Measurements from ENCODE around the gene HOMER3.
"Not testable (repeated sequence)": the region's sequence is repeated elsewhere in the genome, so short reads cannot be mapped to it uniquely, and the experiment has no call there.

The HOMER3 gene

GRCh38 chr19:18932216-18932841 is 8.7 kb downstream of the HOMER3 start:
- Histone ChIP-seq H3K36me3 (ENCODE audit: control insufficient read depth, insufficient read depth, low read length) (no peaks in the 10 kb centered on the region), H3K9me3 (ENCODE audit: control insufficient read depth, low read length) (no peaks in the 10 kb centered on the region), H3K27me3 (ENCODE audit: control insufficient read depth, insufficient read depth, low read length) (no peaks in the 10 kb centered on the region), H3K4me3 (ENCODE audit: low read length) (no peak overlapping the region), H3K9ac (ENCODE audit: low read length) (no peak overlapping the region), H3K4me1 (ENCODE audit: control insufficient read depth, insufficient read depth, low read length) (peaks cover 5% of the 10 kb centered on the region)

- Histone ChIP-seq H3K36me3 (ENCODE audit: control insufficient read depth, insufficient read depth, low read length) (no peaks in the 10 kb centered on the region), H3K4me3 (ENCODE audit: low read length) (no peak overlapping the region), H3K4me1 (ENCODE audit: control insufficient read depth, insufficient read depth, low read length) (peaks cover 5% of the 10 kb centered on the region), H3K9me3 (ENCODE audit: control insufficient read depth, low read length) (no peaks in the 10 kb centered on the region), H3K9ac (ENCODE audit: low read length) (no peak overlapping the region), H3K27me3 (ENCODE audit: control insufficient read depth, insufficient read depth, low read length) (no peaks in the 10 kb centered on the region)
Observed at GRCh38 chr19:18931316-18932162, 9.5 kb downstream of the HOMER3 start.

- Histone ChIP-seq H3K9me3 (ENCODE audit: control insufficient read depth, low read length) (no peaks in the 10 kb centered on the region), H3K4me1 (ENCODE audit: control insufficient read depth, insufficient read depth, low read length) (peaks cover 5% of the 10 kb centered on the region), H3K9ac (ENCODE audit: low read length) (no peak overlapping the region), H3K27me3 (ENCODE audit: control insufficient read depth, insufficient read depth, low read length) (no peaks in the 10 kb centered on the region), H3K4me3 (ENCODE audit: low read length) (no peak overlapping the region), H3K36me3 (ENCODE audit: control insufficient read depth, insufficient read depth, low read length) (no peaks in the 10 kb centered on the region)
Observed at GRCh38 chr19:18929311-18929710, 11.7 kb downstream of the HOMER3 start.

- H3K4me3 ChIP-seq (ENCODE audit: low read length) = no peak overlapping the region
- H3K9me3 ChIP-seq (ENCODE audit: control insufficient read depth, low read length) = no peaks in the 10 kb centered on the region
- peaks cover 5% of the 10 kb centered on the region for H3K4me1 ChIP-seq (ENCODE audit: control insufficient read depth, insufficient read depth, low read length)
- H3K27me3 ChIP-seq (ENCODE audit: control insufficient read depth, insufficient read depth, low read length) = no peaks in the 10 kb centered on the region
- no peak overlapping the region for H3K9ac ChIP-seq (ENCODE audit: low read length)
- H3K36me3 ChIP-seq (ENCODE audit: control insufficient read depth, insufficient read depth, low read length) = no peaks in the 10 kb centered on the region
Observed at GRCh38 chr19:18928018-18928805, 12.8 kb downstream of the HOMER3 start.

GRCh38 chr19:18924684-18925213 is 16.3 kb downstream of the HOMER3 start:
- no peaks in the 10 kb centered on the region for H3K27me3 ChIP-seq (ENCODE audit: control insufficient read depth, insufficient read depth, low read length)
- peaks cover 8% of the 10 kb centered on the region for H3K36me3 ChIP-seq (ENCODE audit: control insufficient read depth, insufficient read depth, low read length)
- H3K9me3 ChIP-seq (ENCODE audit: control insufficient read depth, low read length) = no peaks in the 10 kb centered on the region
- peaks cover 9% of the 10 kb centered on the region for H3K4me1 ChIP-seq (ENCODE audit: control insufficient read depth, insufficient read depth, low read length)
- H3K9ac ChIP-seq (ENCODE audit: low read length) = no peak overlapping the region
- no peak overlapping the region for H3K4me3 ChIP-seq (ENCODE audit: low read length)

GRCh38 chr19:18922228-18922985 is 18.6 kb downstream of the HOMER3 start:
- Histone ChIP-seq H3K36me3 (ENCODE audit: control insufficient read depth, insufficient read depth, low read length) (peaks cover 8% of the 10 kb centered on the region), H3K9ac (ENCODE audit: low read length) (no peak overlapping the region), H3K4me1 (ENCODE audit: control insufficient read depth, insufficient read depth, low read length) (peaks cover 13% of the 10 kb centered on the region), H3K9me3 (ENCODE audit: control insufficient read depth, low read length) (no peaks in the 10 kb centered on the region), H3K27me3 (ENCODE audit: control insufficient read depth, insufficient read depth, low read length) (no peaks in the 10 kb centered on the region), H3K4me3 (ENCODE audit: low read length) (no peak overlapping the region)

GRCh38 chr19:18921593-18921992 is 19.4 kb downstream of the HOMER3 start:
- H3K4me3 ChIP-seq (ENCODE audit: low read length) = no peak overlapping the region
- no peaks in the 10 kb centered on the region for H3K27me3 ChIP-seq (ENCODE audit: control insufficient read depth, insufficient read depth, low read length)
- H3K36me3 ChIP-seq (ENCODE audit: control insufficient read depth, insufficient read depth, low read length) = peaks cover 8% of the 10 kb centered on the region

GRCh38 chr19:18920400-18920799 is 20.6 kb downstream of the HOMER3 start:
- peak overlapping the region; percentile 95 for H3K4me3 ChIP-seq (ENCODE audit: low read length)
- H3K36me3 ChIP-seq (ENCODE audit: control insufficient read depth, insufficient read depth, low read length) = peaks cover 8% of the 10 kb centered on the region
- no peaks in the 10 kb centered on the region for H3K9me3 ChIP-seq (ENCODE audit: control insufficient read depth, low read length)
- no peaks in the 10 kb centered on the region for H3K27me3 ChIP-seq (ENCODE audit: control insufficient read depth, insufficient read depth, low read length)
- H3K4me1 ChIP-seq (ENCODE audit: control insufficient read depth, insufficient read depth, low read length) = peaks cover 15% of the 10 kb centered on the region
- H3K9ac ChIP-seq (ENCODE audit: low read length) = peak overlapping the region; percentile 66

More at GRCh38 chr19:18921593-18921992, 19.4 kb downstream of the HOMER3 start:
- peaks cover 15% of the 10 kb centered on the region for H3K4me1 ChIP-seq (ENCODE audit: control insufficient read depth, insufficient read depth, low read length)
- no peak overlapping the region for H3K9ac ChIP-seq (ENCODE audit: low read length)
- no peaks in the 10 kb centered on the region for H3K9me3 ChIP-seq (ENCODE audit: control insufficient read depth, low read length)

- H3K4me1 ChIP-seq (ENCODE audit: control insufficient read depth, insufficient read depth, low read length) = peaks cover 15% of the 10 kb centered on the region
- H3K9me3 ChIP-seq (ENCODE audit: control insufficient read depth, low read length) = no peaks in the 10 kb centered on the region
- H3K36me3 ChIP-seq (ENCODE audit: control insufficient read depth, insufficient read depth, low read length) = peaks cover 8% of the 10 kb centered on the region
- H3K27me3 ChIP-seq (ENCODE audit: control insufficient read depth, insufficient read depth, low read length) = no peaks in the 10 kb centered on the region
- peak overlapping the region; percentile 95 for H3K4me3 ChIP-seq (ENCODE audit: low read length)
- H3K9ac ChIP-seq (ENCODE audit: low read length) = peak overlapping the region; percentile 66
Observed at GRCh38 chr19:18919900-18920214, 21.2 kb downstream of the HOMER3 start.

GRCh38 chr19:18919086-18919899 is 21.7 kb downstream of the HOMER3 start, which contains the start of the genes COPE and DDX49:
TSS of gene COPE (minus strand) at chr19:18919387. CDS start at chr19:18919348, 39 bp downstream.
TSS of gene DDX49 (plus strand) at chr19:18919715. CDS start at chr19:18919742, 27 bp downstream.
- no peaks in the 10 kb centered on the region for H3K9me3 ChIP-seq (ENCODE audit: control insufficient read depth, low read length)
- peaks cover 8% of the 10 kb centered on the region for H3K36me3 ChIP-seq (ENCODE audit: control insufficient read depth, insufficient read depth, low read length)
- H3K4me3 ChIP-seq (ENCODE audit: low read length) = peak within 1 kb of the TSS; percentile 95
- H3K27me3 ChIP-seq (ENCODE audit: control insufficient read depth, insufficient read depth, low read length) = no peaks in the 10 kb centered on the region
- H3K4me1 ChIP-seq (ENCODE audit: control insufficient read depth, insufficient read depth, low read length) = peaks cover 15% of the 10 kb centered on the region
- peak within 1 kb of the TSS; percentile 88 for H3K9ac ChIP-seq (ENCODE audit: low read length)

- H3K36me3 ChIP-seq (ENCODE audit: control insufficient read depth, insufficient read depth, low read length) = not testable (repeated sequence)
Observed at GRCh38 chr19:18917593-18917992, 23.4 kb downstream of the HOMER3 start.

More at GRCh38 chr19:18917593-18917992, 23.4 kb downstream of the HOMER3 start:
- H3K9ac ChIP-seq (ENCODE audit: low read length); H3K9me3 ChIP-seq (ENCODE audit: control insufficient read depth, low read length); H3K27me3 ChIP-seq (ENCODE audit: control insufficient read depth, insufficient read depth, low read length); H3K4me3 ChIP-seq (ENCODE audit: low read length): not testable (repeated sequence)
- peaks cover 15% of the 10 kb centered on the region for H3K4me1 ChIP-seq (ENCODE audit: control insufficient read depth, insufficient read depth, low read length)
